ENCODE data around the gene B3GNT8.
"Not testable (repeated sequence)": the region's sequence is repeated elsewhere in the genome, so short reads cannot be mapped to it uniquely, and the experiment has no call there.

Gene B3GNT8

DNA sequence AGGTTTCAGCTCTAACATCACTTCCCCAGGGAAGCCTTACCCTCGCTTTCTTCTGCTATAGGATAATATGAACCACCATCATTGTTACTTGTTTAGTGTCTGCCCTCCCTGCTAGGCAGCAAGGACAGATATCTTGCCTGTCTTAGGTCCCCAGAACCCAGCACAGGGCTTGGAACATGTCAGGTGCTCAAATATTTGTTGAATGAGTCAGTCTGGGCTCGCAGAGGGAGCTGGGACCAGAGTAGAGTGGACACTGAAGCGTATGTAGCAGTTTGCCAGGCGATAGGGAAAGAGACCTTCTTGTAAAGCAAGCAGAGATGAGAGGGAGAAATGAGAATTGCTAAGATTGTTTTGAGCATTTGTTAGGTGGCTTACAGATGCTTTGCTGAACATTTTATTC lies 17.9 kb downstream of the B3GNT8 start:
- TF ChIP-seq ISL1 (CRISPR knock-in tag; IDR thresholded peaks at IDR 0.05), result no peak
- TF ChIP-seq ZC3H10 (CRISPR knock-in tag; IDR thresholded peaks at IDR 0.05), result no peak
- no peak for TF ChIP-seq PPARA (CRISPR knock-in tag; IDR thresholded peaks at IDR 0.05; ENCODE audit: borderline replicate concordance)
- TF ChIP-seq PATZ1 (CRISPR knock-in tag; IDR thresholded peaks at IDR 0.05; ENCODE audit: borderline replicate concordance), result no peak
- no peak for TF ChIP-seq GLIS3 (CRISPR knock-in tag; IDR thresholded peaks at IDR 0.05)
- TF ChIP-seq, protein P1, sequence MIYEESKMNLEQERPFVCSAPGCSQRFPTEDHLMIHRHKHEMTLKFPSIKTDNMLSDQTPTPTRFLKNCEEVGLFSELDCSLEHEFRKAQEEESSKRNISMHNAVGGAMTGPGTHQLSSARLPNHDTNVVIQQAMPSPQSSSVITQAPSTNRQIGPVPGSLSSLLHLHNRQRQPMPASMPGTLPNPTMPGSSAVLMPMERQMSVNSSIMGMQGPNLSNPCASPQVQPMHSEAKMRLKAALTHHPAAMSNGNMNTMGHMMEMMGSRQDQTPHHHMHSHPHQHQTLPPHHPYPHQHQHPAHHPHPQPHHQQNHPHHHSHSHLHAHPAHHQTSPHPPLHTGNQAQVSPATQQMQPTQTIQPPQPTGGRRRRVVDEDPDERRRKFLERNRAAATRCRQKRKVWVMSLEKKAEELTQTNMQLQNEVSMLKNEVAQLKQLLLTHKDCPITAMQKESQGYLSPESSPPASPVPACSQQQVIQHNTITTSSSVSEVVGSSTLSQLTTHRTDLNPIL (CRISPR knock-in tag; IDR thresholded peaks at IDR 0.05; ENCODE audit: low read depth), result no peak
- no peak for TF ChIP-seq ESRRG (CRISPR knock-in tag; IDR thresholded peaks at IDR 0.05)
- no peak for TF ChIP-seq CSDC2 (CRISPR knock-in tag; IDR thresholded peaks at IDR 0.05)
- TF ChIP-seq RARB (CRISPR knock-in tag; IDR thresholded peaks at IDR 0.05), result no peak
- no peak for TF ChIP-seq CSRNP3 (CRISPR knock-in tag; IDR thresholded peaks at IDR 0.05)
- no peak for TF ChIP-seq TSHZ2 (CRISPR knock-in tag; IDR thresholded peaks at IDR 0.05)
- no peak for TF ChIP-seq BACH2 (CRISPR knock-in tag; IDR thresholded peaks at IDR 0.05; ENCODE audit: borderline replicate concordance)
- TF ChIP-seq ZFP30 (CRISPR knock-in tag; IDR thresholded peaks at IDR 0.05), result no peak
- no peak for TF ChIP-seq ZFP3 (CRISPR knock-in tag; IDR thresholded peaks at IDR 0.05)
- no peak for TF ChIP-seq OSR1 (CRISPR knock-in tag; IDR thresholded peaks at IDR 0.05)
- no peak for TF ChIP-seq SNAI2 (CRISPR knock-in tag; IDR thresholded peaks at IDR 0.05)
- peak; percentile 60 for ATAC-seq

DNA sequence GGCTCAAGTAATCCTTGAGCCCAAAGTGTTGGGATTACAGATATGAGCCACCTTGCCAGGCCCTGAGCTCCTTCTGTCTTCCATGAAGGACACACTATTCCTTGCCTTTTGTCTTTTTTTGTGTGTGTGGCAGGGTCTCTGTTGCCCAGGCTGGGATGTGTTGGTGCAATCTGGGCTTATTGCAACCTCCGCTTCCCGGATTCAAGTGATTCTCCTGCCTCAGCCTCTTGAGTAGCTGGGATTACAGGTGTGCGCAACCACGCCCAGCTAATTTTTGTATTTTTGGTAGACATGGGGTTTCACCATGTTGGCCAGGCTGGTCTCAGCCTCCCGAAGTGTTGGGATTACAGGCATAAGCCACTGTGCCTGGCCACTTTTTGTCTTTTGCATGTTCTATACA lies 18.3 kb downstream of the B3GNT8 start:
- not testable (repeated sequence) for ATAC-seq

DNA sequence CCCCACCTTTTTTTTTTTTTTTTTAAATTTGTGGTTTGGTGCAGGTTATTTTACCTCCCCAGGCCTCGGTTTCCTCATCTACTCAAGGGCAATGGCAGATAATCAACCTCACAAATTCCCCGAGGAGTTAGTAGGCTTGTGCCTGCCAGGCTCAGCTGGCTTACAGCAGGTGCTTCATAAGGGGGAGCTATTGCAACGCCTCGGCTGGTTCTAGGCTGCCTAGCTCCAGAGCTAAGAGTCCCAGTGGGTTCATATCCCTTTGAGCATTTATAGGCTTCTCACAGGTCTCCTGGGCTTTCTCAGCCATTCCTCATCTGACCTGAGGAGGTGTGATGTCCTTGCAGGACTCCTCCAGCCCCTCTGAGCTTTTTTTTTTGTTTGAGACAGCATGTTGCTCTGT lies 18.9 kb downstream of the B3GNT8 start:
- no peak; the same call in 2 of the 3 replicates for ATAC-seq
- TF ChIP-seq OSR1 (CRISPR knock-in tag; IDR thresholded peaks at IDR 0.05) (no peak), ZNF8 (CRISPR knock-in tag; IDR thresholded peaks at IDR 0.05) (no peak), ISL1 (CRISPR knock-in tag; IDR thresholded peaks at IDR 0.05) (no peak), ZNF70 (CRISPR knock-in tag; IDR thresholded peaks at IDR 0.05) (no peak), TCF4 (CRISPR knock-in tag; IDR thresholded peaks at IDR 0.05; ENCODE audit: borderline replicate concordance) (no peak)

- no peak for ATAC-seq
- TF ChIP-seq ZNF8 (CRISPR knock-in tag; IDR thresholded peaks at IDR 0.05), result no peak
- TF ChIP-seq OSR1 (CRISPR knock-in tag; IDR thresholded peaks at IDR 0.05), result no peak
- TF ChIP-seq RARB (CRISPR knock-in tag; IDR thresholded peaks at IDR 0.05), result no peak
- no peak for TF ChIP-seq PPARA (CRISPR knock-in tag; IDR thresholded peaks at IDR 0.05; ENCODE audit: borderline replicate concordance)
- TF ChIP-seq ZNF70 (CRISPR knock-in tag; IDR thresholded peaks at IDR 0.05), result no peak
- no peak for TF ChIP-seq ZNF565 (CRISPR knock-in tag; conservative IDR thresholded peaks at IDR 0.05; ENCODE audit: low read depth)
- TF ChIP-seq ZFP30 (CRISPR knock-in tag; IDR thresholded peaks at IDR 0.05), result no peak
- no peak for TF ChIP-seq ESRRG (CRISPR knock-in tag; IDR thresholded peaks at IDR 0.05)
- TF ChIP-seq POU6F1 (CRISPR knock-in tag; IDR thresholded peaks at IDR 0.05; ENCODE audit: borderline replicate concordance, low read depth), result no peak
- no peak for TF ChIP-seq ISL1 (CRISPR knock-in tag; IDR thresholded peaks at IDR 0.05)
- no peak for TF ChIP-seq ARNTL (CRISPR knock-in tag; IDR thresholded peaks at IDR 0.05; ENCODE audit: borderline replicate concordance, low read depth)
Measured at GRCh38 chr19:41407271-41407670, 19.9 kb downstream of the B3GNT8 start.

All from SK-N-SH treated with all-trans-retinoic acid at 6 μM for 48 hours (cell line).